HL-60 (cell line): Measurements from ENCODE around the gene ADAMTS7.

ENCODE experiments used
- DNase-seq, 2 experiments: peaks; one replicate each; pipeline ENCODE4 v3.0.0-alpha.2; 2010 to 2020; ENCODE audit warnings: low read depth in 1 of 2, low spot score in 1 of 2
- H3K27ac ChIP-seq: fragments of 250-450 bp; sonication (Bioruptor Pico); replicated peaks from 2 replicates; pipeline ENCODE4 v1.5.1; 2020; ENCODE audit warnings: mild to moderate bottlenecking, moderate library complexity
- H3K27me3 ChIP-seq: fragments of 250-450 bp; sonication (Bioruptor Pico); 2 replicates; pipeline ENCODE4 v1.5.1; 2021; ENCODE audit warnings: mild to moderate bottlenecking, moderate library complexity; ENCODE audit not compliant: insufficient read depth, poor library complexity, severe bottlenecking
- H3K4me3 ChIP-seq: replicated peaks from 2 replicates; pipeline ENCODE4 v1.5.1; 2011; ENCODE audit warnings: mild to moderate bottlenecking, control low read depth, low read length; ENCODE audit not compliant: insufficient read depth
- CTCF ChIP-seq: IDR thresholded peaks from one replicate; pipeline ENCODE4 v1.5.1; 2011; ENCODE audit warnings: low read length, control low read depth, inconsistent platforms; ENCODE audit not compliant: insufficient read depth
- GABPA ChIP-seq: IDR thresholded peaks from 2 replicates; pipeline ENCODE4 v1.6.1; 2012; ENCODE audit warnings: low read depth
- POLR2AphosphoS5 ChIP-seq: IDR thresholded peaks from 2 replicates; pipeline ENCODE4 v1.6.1; 2012; ENCODE audit warnings: low read depth
- REST ChIP-seq: IDR thresholded peaks from 2 replicates; pipeline ENCODE4 v1.6.1; 2012; ENCODE audit warnings: low read depth; ENCODE audit not compliant: insufficient replicate concordance
- SPI1 ChIP-seq: IDR thresholded peaks from 2 replicates; pipeline ENCODE4 v1.6.1; 2012; ENCODE audit warnings: low read depth, mild to moderate bottlenecking, borderline replicate concordance

Gene ADAMTS7

GRCh38 chr15:78718837-78719236 lies 92.4 kb downstream of the ADAMTS7 start:
- TF ChIP-seq SPI1 (no peak), REST (no peak), CTCF (no peak), GABPA (no peak), POLR2AphosphoS5 (no peak)
- Histone ChIP-seq H3K27me3 (no peaks in the 10 kb centered on the region), H3K4me3 (no peak overlapping the region), H3K27ac (no peak overlapping the region)
- no peak for DNase-seq

- Histone ChIP-seq H3K27me3 (no peaks in the 10 kb centered on the region), H3K27ac (no peak overlapping the region), H3K4me3 (no peak overlapping the region)
- no peak for TF ChIP-seq REST
- TF ChIP-seq SPI1: no peak
- TF ChIP-seq CTCF: no peak
- TF ChIP-seq POLR2AphosphoS5: no peak
- TF ChIP-seq GABPA: no peak
- DNase-seq: no peak
Measured at GRCh38 chr15:78717956-78718656, 93.2 kb downstream of the ADAMTS7 start.

- no peak for DNase-seq
- no peaks in the 10 kb centered on the region for H3K27me3 ChIP-seq
- no peak overlapping the region for H3K27ac ChIP-seq
- no peak for TF ChIP-seq POLR2AphosphoS5
- TF ChIP-seq REST: no peak
- TF ChIP-seq GABPA: no peak
- no peak for TF ChIP-seq SPI1
- no peak for TF ChIP-seq CTCF
- H3K4me3 ChIP-seq: no peak overlapping the region
Measured at GRCh38 chr15:78716651-78717050, 94.6 kb downstream of the ADAMTS7 start.
